HG02610 (cell line): ENCODE data around the gene AP3D1.

Experiments used
- ATAC-seq: cut with Tn5 transposase; IDR thresholded peaks from one replicate; pipeline ENCODE4 v1.9.1; 2021; ENCODE audit warnings: mild to moderate bottlenecking, moderate library complexity; ENCODE audit not compliant: unreplicated experiment

Gene AP3D1

DNA sequence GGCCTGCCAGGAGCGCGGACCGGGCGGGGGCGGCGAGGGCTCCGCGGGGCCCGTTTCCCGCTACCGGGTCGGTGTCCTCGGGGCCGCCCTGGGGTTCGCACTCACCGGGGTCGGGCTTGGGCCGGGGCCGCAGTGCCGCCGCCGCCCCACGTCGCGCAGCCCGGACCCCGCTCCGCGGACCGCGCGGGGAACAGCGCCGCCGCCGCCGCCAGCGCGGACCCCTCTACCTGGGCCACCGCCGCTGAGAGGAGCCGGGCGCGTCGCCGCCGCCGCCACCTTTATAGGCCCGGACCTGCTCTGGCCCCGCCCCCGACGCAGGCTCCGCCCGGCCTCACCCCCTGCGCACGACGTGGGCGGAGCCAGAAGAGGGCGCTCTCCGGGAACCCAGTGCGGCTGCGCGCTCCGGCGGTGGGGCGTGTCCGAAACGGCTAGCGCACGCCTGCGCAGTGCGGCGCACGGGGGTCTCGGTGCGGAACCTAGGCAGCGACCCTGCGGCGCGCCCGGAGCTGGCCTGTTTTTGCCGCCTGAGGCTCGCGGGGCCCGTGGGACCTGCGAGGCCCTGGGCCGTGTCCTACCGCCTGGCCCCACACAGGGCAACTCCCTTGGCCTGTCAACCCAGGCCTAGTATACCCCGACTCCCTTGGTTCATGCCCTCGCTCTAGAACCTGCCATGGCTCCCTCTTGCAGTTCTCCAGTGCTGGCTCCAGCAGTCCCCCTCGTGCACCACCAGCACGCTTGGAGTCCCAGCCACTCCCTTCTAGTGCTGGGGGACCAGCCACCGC lies 100.2 kb downstream of the AP3D1 start, which contains the start of gene MKNK2:
Gene MKNK2, minus strand, starts transcription at position 254 of the 782 bp plus-strand sequence. CDS start 393 bp downstream, outside the sequence.
- peak; percentile 49 for ATAC-seq
